Panc1 (cell line): ENCODE data around the gene TC2N.

Experiments
- POLR2AphosphoS5 ChIP-seq: IDR thresholded peaks from 2 replicates; pipeline ENCODE4 v1.6.1; 2012; ENCODE audit warnings: mild to moderate bottlenecking, low read depth, low read length, moderate library complexity
- SIN3A ChIP-seq: IDR thresholded peaks from 2 replicates; pipeline ENCODE4 v1.6.1; 2012; ENCODE audit warnings: low read depth, mild to moderate bottlenecking, low read length, moderate library complexity, borderline replicate concordance; ENCODE audit not compliant: insufficient read depth
- TCF7L2 ChIP-seq: IDR thresholded peaks from 2 replicates; pipeline ENCODE4 v1.6.1; 2011; ENCODE audit warnings: mild to moderate bottlenecking, low read depth, low read length, inconsistent platforms
- TF ChIP-seq, protein P1 (sequence below), 2 experiments: IDR thresholded peaks; 2 replicates each; pipeline ENCODE4 v1.6.1; 2011 to 2012; ENCODE audit warnings: low read depth in 2 of 2, control low read depth in 1 of 2, low read length in 1 of 2, mild to moderate bottlenecking in 1 of 2, moderate library complexity in 1 of 2; ENCODE audit not compliant: insufficient read depth in 1 of 2
- TF ChIP-seq, protein P2 (sequence below): fragments of 450-650 bp; IDR thresholded peaks from 2 replicates; pipeline ENCODE4 v1.5.1; 2017; ENCODE audit warnings: mild to moderate bottlenecking

DNA sequence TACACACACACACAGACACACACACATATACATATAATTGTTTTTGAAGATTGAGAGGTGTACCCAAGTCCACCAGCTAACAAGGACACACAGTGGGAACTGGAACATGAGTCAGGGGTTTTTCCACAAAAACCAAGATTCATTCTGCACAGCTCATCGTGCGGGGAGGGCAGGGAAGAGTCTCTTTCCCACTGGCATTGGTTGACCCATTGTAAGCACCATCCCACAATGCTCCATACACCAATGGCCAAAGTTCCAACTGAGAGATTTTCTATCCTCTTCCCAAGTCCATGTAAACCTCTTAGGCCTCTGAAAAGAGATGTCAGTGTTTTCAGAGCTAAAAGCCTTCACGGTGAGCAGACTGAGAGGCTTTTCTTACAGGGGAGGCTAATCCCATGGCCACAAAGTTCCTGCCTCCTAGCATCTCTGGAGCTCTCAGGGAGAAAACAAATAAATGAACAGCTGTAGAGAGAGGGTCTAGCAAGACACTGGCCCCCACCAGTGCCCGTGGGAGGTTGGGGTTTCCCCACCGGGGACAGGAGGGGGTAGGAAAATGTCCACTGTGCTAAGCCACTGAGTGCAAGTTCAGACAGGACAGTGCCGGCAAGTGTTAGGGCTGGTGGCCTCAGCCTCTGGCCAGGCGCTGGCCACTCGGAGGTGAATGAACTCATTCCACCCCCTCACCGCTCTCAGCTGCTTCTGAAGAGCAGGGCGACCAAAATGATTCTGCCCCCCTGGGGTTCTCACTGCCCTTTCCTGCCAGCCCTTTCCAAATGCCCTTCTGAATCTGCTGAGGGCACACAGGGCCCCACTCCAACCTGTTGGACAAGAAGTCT is 21.5 kb upstream of the TC2N start:
- TF ChIP-seq, protein P1, sequence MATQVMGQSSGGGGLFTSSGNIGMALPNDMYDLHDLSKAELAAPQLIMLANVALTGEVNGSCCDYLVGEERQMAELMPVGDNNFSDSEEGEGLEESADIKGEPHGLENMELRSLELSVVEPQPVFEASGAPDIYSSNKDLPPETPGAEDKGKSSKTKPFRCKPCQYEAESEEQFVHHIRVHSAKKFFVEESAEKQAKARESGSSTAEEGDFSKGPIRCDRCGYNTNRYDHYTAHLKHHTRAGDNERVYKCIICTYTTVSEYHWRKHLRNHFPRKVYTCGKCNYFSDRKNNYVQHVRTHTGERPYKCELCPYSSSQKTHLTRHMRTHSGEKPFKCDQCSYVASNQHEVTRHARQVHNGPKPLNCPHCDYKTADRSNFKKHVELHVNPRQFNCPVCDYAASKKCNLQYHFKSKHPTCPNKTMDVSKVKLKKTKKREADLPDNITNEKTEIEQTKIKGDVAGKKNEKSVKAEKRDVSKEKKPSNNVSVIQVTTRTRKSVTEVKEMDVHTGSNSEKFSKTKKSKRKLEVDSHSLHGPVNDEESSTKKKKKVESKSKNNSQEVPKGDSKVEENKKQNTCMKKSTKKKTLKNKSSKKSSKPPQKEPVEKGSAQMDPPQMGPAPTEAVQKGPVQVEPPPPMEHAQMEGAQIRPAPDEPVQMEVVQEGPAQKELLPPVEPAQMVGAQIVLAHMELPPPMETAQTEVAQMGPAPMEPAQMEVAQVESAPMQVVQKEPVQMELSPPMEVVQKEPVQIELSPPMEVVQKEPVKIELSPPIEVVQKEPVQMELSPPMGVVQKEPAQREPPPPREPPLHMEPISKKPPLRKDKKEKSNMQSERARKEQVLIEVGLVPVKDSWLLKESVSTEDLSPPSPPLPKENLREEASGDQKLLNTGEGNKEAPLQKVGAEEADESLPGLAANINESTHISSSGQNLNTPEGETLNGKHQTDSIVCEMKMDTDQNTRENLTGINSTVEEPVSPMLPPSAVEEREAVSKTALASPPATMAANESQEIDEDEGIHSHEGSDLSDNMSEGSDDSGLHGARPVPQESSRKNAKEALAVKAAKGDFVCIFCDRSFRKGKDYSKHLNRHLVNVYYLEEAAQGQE (IDR thresholded peaks at IDR 0.05; ENCODE audit: insufficient read depth in 1 of 2, low read depth in 2 of 2, low read length in 1 of 2): no peak
- TF ChIP-seq, protein P2, sequence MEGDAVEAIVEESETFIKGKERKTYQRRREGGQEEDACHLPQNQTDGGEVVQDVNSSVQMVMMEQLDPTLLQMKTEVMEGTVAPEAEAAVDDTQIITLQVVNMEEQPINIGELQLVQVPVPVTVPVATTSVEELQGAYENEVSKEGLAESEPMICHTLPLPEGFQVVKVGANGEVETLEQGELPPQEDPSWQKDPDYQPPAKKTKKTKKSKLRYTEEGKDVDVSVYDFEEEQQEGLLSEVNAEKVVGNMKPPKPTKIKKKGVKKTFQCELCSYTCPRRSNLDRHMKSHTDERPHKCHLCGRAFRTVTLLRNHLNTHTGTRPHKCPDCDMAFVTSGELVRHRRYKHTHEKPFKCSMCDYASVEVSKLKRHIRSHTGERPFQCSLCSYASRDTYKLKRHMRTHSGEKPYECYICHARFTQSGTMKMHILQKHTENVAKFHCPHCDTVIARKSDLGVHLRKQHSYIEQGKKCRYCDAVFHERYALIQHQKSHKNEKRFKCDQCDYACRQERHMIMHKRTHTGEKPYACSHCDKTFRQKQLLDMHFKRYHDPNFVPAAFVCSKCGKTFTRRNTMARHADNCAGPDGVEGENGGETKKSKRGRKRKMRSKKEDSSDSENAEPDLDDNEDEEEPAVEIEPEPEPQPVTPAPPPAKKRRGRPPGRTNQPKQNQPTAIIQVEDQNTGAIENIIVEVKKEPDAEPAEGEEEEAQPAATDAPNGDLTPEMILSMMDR: no peak
- no peak for TF ChIP-seq POLR2AphosphoS5
- no peak for TF ChIP-seq SIN3A
- TF ChIP-seq TCF7L2: no peak
